Medulla oblongata (tissue), 1 donor: ENCODE results near the gene SMURF2.

Source experiments
- DNase-seq: peaks from one replicate; pipeline ENCODE4 v3.0.0-alpha.2; 2015; ENCODE audit errors: extremely low spot score

Gene SMURF2

DNA sequence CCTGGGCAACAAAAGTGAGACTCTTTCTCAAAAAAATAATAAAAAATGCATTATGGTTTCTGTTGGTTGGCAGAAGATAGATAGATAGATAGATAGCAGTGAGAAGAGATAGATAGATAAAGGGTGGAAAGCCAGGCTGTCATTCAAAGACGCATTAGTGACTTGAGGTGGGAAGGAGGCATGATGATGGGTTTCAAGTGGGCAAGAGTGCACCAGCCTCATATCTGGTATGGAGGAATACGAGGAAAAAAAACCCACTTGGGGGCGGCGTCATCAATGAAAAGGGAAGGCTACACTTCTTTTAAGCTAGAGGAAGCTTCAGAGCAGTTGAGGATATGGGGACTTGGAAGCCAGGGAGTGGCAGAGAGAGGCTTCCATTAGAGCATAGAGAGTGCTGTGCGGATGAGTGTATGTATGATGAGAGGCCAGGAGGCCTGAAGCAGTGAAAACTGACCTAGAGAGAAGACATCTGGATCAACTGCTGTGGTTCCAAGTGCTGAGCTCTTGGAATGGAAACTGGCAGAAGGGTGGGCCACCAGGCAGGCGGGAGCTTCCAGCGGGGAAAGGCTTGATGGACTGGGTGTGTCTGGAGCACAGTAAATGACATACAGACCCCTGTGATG, 123.5 kb downstream of the SMURF2 start:
- DNase-seq = no peak

DNA sequence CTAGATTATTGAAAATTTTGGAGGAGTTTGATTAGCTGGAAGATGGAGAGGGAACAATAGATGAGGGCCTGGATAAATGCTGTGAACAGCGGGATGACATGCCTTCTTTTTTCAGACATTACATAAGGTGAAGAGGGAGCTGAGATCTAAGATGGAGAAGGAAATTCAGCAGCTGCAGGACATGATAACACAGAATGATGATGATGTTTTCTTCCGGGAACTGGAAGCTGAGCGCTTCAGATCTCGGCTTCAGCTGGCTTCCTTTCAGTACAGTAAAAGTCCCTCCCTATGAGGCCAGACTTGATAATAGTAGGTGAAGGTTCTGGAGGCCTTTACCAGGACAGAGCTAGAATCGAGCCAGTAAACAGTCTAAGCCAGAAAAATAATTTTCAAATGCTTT, 124.6 kb downstream of the SMURF2 start:
- no peak for DNase-seq

- no peak for DNase-seq
Observed at GRCh38 chr17:64536913-64537312, 125.2 kb downstream of the SMURF2 start.

- DNase-seq = no peak
Observed at GRCh38 chr17:64535357-64535756, 126.8 kb downstream of the SMURF2 start.

DNA sequence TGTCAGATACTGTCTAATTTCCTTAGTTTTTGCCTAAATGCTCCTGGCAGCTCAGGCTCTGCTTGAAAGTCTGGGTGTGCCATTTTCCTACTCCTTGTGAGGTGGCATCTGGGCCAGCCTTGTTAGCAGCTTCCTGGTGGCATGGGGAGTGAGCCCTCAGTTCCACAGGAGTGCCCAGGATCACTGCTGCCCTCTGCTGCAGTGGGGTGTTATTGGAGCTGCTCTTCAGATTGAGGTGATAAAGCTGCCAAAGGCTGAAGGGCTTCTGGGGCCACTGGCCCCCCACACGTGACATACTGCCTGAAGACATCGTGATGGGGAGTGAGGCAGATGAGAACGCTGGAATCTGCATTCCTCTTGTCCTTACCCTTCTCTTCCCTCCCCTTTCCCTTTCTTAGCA, 127.9 kb downstream of the SMURF2 start:
- no peak for DNase-seq

- no peak for DNase-seq
Observed at GRCh38 chr17:64533784-64534183, 128.3 kb downstream of the SMURF2 start.

DNA sequence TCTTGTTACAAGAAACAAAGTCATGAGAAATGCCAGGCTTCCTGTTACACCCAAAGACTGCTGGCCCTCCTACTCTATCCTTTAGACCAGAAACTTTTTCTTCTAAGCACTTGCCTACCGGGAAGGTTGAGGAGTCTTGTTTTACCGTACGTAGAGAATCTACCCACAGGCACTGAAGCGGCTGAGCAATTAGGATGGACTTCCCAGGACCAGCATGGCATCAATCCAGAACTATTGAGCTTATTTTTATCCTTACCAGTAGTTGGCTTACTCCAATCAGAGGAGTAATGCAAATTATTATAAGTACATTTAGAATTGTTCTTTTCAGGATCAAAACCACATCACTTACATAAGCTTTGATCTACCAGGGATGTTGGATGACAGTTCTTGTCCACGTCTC, 129.7 kb downstream of the SMURF2 start:
- no peak for DNase-seq

DNA sequence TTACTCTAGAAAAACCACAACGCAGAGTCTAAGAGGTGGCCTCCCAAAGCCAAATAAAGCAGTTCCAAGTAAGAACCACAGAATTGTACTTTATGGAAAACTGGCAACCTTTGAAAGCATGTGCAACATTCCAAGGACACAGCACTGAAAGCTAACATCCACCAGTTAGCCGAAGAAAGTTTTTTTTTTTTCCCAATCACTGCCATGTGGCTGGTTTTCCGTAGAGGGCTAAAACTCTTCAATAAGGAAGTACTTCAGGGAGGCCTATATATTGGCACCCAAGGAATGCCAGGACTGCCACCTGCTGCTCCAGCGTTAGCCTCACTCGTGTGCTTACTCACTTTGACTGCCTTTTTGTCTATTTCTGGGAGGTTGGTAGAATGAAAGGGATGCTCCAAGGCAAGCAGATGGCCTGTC, 130.1 kb downstream of the SMURF2 start:
- DNase-seq = peak; percentile 19

DNA sequence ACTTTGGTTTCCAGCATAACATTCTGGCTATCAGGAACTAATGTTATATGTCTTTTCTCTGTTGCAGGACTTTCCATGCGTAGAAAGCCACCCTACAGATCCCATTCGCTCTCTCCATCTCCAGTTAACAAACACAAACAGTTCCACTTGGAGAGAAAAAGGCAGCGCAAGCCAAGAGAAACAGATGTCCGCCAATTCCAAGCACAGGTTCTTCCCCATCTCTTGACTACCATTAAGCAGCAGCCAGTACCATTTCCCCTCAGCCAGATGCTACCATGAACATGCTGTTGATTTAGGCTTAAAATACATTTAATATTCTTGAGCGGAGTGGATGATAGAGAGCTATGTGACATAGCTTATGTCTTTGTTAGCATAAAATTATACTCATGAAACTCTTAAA, 132.9 kb downstream of the SMURF2 start:
- no peak for DNase-seq

DNA sequence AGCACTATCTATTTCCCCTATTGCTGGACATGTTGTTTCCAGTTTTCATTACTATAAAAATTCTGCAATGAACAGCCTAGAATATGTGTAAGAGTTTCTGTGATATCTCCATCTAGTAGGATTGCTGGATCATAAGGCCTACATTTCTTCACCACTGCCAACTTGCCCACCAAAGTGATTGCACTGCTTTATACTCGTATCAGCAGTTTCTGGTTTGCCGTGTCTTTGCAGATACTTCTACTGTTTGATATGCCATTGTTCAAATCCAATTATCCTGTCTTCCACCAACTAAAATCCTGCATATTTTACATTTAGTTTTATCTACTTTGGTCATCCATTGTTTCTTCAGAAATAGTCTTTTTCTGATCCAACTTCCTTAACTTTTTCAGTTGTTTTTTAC, 134.2 kb downstream of the SMURF2 start:
- DNase-seq = no peak

GRCh38 chr17:64520359-64520758, 141.7 kb downstream of the SMURF2 start:
- no peak for DNase-seq

GRCh38 chr17:64519601-64520000, 142.5 kb downstream of the SMURF2 start:
- no peak for DNase-seq

- no peak for DNase-seq
Observed at GRCh38 chr17:64515829-64516228, 146.3 kb downstream of the SMURF2 start.

DNA sequence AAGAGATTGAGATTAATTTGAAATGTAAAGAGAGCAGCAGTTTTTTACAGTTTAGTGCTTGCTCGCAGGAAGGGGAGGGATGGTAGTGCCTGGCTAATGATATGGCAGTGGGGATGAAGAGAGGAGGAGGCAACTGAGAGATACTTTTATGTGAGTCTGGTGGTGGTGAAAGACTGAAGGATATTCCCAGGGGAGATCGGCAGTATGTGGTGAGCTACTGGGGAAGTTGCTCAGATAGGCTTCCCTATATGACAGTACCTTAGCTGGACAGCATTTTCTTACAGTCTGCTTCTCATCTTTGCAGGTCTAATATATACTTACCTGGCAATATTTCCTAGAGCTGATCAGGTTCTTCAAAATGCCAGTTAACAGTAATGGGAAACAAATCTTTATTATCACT, 146.7 kb downstream of the SMURF2 start:
- DNase-seq = no peak

DNA sequence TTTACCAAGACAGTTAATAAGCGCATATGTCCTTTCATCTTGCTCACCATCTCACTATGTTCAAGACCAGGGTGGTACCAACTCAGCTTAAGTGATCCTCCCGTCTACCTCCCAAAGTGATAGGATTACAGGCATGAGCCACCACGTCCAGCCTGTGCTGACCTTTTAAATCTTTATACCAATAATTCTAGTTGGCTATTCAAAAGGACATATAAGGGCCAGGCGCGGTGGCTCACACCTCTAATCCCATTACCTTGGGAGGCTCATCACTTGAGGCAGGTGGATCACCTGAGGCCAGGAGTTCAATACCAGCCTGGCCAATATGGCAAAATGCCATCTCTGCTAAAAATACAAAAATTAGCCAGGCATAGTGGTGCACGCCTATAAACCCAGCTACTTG, 152.9 kb downstream of the SMURF2 start:
- no peak for DNase-seq

DNA sequence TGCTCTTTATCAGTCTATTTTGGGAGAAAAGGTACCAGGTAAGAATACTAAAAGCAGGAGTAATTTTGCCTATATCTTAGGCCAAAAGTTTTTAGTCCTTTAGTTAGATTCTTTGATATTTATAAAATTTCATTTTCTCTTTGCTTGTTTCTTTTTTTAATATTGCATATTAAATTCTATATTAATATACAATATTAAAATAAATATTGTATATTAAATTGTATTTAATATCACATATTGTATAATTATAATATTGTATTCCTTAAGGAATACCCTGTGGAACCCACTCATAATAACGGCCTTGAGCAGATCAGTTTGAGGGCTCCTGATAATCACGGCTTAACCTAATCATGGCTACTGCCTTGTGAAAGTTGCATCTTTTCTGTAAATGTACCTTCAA, 153.4 kb downstream of the SMURF2 start:
- no peak for DNase-seq

- DNase-seq = peak; percentile 82
Observed at GRCh38 chr17:64507413-64507782, 154.7 kb downstream of the SMURF2 start.

- DNase-seq = peak; percentile 97
Observed at GRCh38 chr17:64506576-64507412, 155.3 kb downstream of the SMURF2 start, which contains the start of gene CEP95. Gene CEP95 (plus strand): TSS chr17:64506977. CDS start chr17:64507098, 121 bp downstream.

DNA sequence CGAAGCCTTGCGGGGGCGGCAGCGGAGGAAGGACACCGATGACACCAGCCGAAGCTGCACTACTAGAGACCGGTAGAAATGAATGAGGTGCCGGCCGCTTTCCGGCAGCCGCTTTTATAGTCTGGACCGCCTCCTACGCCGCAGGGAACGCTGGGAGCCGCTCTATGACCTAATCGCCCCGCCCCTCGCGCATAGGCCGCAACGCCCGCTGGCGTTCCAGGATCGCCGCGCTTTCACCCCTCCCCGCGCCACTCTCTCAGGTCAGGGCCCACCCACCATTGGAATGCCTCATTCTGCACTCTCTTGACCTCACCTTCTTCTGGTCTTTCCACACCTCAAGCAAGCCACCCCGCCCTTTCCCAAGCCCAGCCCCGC, 155.9 kb downstream of the SMURF2 start, which contains the start of gene DDX5:
Gene DDX5 (minus strand): TSS at position 89 of the 375 bp plus-strand sequence. CDS start 170 bp downstream, outside the sequence.
- peak; percentile 95 for DNase-seq

DNA sequence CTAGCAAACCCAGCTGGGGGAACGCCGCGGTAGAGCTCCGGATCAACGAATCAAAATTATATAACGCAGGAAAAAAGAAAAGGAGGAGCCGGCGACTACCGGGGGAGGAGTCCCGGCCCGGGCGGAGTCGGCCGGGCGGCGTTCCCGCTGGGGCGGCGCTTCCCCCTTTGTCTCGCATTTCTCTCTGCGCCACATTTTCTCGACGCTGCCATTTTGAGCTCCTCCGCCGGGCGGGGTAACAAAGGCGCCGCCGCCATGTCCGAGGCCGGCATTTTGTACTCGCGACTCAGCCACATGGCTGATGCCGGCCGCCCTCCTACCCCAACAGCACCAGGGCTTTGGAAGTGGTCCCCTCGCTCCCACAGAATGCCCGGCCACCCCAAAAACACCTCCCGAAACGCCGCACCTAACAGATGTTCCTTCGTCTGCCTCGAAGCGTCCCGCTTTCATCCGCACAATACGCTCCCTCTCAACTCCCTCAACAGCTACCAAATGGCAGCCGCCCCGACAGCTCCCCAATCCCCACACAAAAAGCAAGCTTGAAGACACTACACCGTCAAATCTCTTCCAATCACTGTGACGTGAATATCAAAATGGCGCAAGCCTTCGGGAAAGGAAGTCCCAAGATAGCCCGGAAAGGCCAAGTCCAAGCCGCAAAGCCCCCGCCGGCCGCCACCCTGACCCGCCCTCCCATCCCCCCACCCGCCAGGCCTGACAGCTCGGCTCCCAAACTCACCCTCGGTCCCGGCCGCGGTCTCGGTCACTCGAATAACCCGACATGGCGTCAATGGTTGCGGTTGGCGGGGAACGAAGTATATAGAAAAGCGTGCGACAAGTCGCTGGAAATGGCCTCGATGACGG, 156.5 kb downstream of the SMURF2 start:
- peak; percentile 92 for DNase-seq

- DNase-seq = no peak
Observed at GRCh38 chr17:64504769-64505339, 157.3 kb downstream of the SMURF2 start.
